DMS 273 (cell line): ENCODE results near the gene TADA2A.

Experiments used
- DNase-seq: peaks from one replicate; lab custom pipeline; 2025; ENCODE audit not compliant: unreplicated experiment; lab: John Stamatoyannopoulos, UW

Gene TADA2A

DNA sequence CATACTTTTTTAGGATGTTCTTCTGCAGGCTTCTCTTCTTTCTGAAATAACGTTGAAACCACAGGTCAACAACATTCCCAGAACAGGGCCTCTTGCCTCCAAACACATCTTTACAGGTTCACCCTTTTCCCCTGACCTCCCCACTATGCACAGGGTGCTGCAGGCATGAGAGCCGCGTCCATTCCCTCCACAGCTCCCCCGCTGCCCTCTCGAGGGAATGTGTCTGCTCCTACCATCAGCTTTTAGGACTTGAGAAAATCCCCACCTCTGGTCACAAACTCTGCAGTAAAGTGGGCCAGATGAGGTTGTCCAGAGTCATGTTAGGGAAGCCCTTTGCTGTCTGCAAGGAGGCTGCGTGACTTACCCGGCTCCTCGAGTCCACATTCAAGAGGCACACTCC is 113.5 kb downstream of the TADA2A start:
- DNase-seq = no peak

DNA sequence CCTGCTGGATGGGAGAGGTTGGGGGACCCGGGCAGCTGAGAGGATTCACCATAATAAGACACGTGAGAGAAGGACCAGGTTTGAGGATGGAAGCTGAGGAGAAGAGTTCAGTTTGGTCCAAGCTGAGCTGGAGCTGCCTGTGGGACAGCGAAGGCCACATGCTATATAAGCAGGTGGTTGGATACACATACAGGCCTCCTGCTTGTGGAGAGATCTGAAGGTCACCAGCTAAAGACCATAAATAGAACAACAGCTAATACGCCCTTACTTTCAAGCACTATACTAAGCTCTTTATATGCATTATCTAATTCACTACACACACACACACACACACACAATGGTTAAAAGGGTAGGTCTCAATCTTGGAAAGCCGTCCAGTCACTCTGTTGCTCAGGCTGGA is 115.1 kb downstream of the TADA2A start:
- no peak for DNase-seq

- no peak for DNase-seq
Measured at GRCh38 chr17:37523715-37524219, 117.1 kb downstream of the TADA2A start.

DNA sequence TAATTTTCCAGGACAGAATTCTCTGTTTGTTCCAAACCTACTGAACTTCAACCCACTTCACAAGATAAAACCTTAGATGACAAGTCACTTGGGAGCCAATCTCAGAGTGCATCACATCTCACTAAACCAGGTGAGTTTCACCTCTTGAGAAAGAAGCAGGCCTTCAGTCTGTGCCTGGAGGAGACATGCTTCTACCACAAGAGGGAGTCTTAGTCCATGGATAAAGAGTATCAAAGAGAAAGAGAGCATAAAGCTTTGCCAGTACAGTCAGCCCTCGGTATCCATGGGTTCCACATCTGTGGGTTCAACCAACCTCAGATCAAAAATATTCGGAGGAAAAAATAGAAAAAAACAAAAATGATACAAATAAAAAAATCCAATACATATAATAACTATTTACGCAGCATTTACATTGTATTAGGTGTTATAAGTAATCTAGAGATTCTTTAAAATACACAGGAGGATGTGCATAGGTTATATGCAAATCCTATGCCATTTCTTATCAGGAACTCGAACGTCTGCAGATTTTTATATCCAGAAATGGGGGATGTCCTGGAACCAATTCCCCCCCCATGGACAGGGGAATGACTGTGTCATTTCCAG is 120.7 kb downstream of the TADA2A start:
- peak; percentile 73 for DNase-seq
